ENCODE measurements around the gene PITPNC1.

GRCh38 chr17:67713169-67713568, 336.1 kb downstream of the PITPNC1 start:
- TF ChIP-seq GATA2 (IDR thresholded peaks at IDR 0.05; ENCODE audit: insufficient read depth, insufficient read length, low read depth, low read length) = no peak
- no peak for TF ChIP-seq CTCF (IDR thresholded peaks at IDR 0.05; ENCODE audit: extremely low read depth in 1 of 2, insufficient read depth in 1 of 2, low read depth in 1 of 2, low read length in 2 of 2)
- no peak for TF ChIP-seq EZH2 (IDR thresholded peaks at IDR 0.05; ENCODE audit: borderline replicate concordance, low read depth, low read length, severe bottlenecking)
- no peak for TF ChIP-seq POLR2AphosphoS5 (IDR thresholded peaks at IDR 0.05; ENCODE audit: insufficient read depth, low read depth, low read length)
- TF ChIP-seq JUN (IDR thresholded peaks at IDR 0.05; ENCODE audit: borderline replicate concordance, insufficient read depth, insufficient read length, low read depth) = no peak
- no peak for TF ChIP-seq POLR2A (IDR thresholded peaks at IDR 0.05; ENCODE audit: low read depth, low read length)
- no peak for TF ChIP-seq FOS (IDR thresholded peaks at IDR 0.05; ENCODE audit: borderline replicate concordance, insufficient read depth, low read length)

All from endothelial cell of umbilical vein (primary cell).